CD4-positive, alpha-beta T cell (primary cell): ENCODE results near the gene TMCC3. TPM values are rescaled to one million over a fixed set of nuclear protein-coding genes. Genes with fewer than 3 reads are reported as not detected.

ENCODE experiments used
- ATAC-seq: fragments of 200-7000 bp; cut with Tn5 transposase; one replicate; pipeline ENCODE4 v1.10.0; 2022; ENCODE audit warnings: mild to moderate bottlenecking; ENCODE audit not compliant: poor library complexity
- CTCF ChIA-PET: fragments of 350-600 bp; sonication (Branson Sonifier 250); formaldehyde crosslinking; loops from one replicate; lab custom pipeline; 2021; ENCODE audit warnings: antibody characterized with exemption, inconsistent platforms; lab: Charles Lee
- POLR2A ChIA-PET: fragments of 350-600 bp; sonication (Branson Sonifier 250); formaldehyde crosslinking; loops from one replicate; lab custom pipeline; 2021; ENCODE audit warnings: antibody characterized with exemption, inconsistent platforms; lab: Charles Lee
- DNase-seq, 14 experiments: peaks; one replicate each; pipeline ENCODE4 v3.0.0-alpha.2; 2013 to 2020; ENCODE audit warnings: mixed read lengths in 2 of 14
- H3K27ac ChIP-seq, 2 donors: one replicate each; pipeline versions ENCODE4 v1.5.1 to v1.7.0; 2013; ENCODE audit warnings: low read length in 2 of 2, low read depth in 1 of 2, mild to moderate bottlenecking in 1 of 2
- H3K27me3 ChIP-seq, 2 experiments: 1 replicate in 1 of 2; 2 replicates in 1 of 2; pipeline versions ENCODE4 v1.6.1 to v1.7.0; 2013; ENCODE audit warnings: low read length in 2 of 2, control low read depth in 1 of 2, mild to moderate bottlenecking in 1 of 2, moderate library complexity in 1 of 2; ENCODE audit not compliant: insufficient read depth in 2 of 2, control insufficient read depth in 1 of 2
- H3K36me3 ChIP-seq: one replicate; pipeline ENCODE4 v1.6.1; 2013; ENCODE audit warnings: low read length, control low read depth; ENCODE audit not compliant: insufficient read depth
- H3K4me1 ChIP-seq: one replicate; pipeline ENCODE4 v1.6.1; 2013; ENCODE audit warnings: low read length, control low read depth; ENCODE audit not compliant: insufficient read depth
- H3K4me3 ChIP-seq: one replicate; pipeline ENCODE4 v1.5.1; 2013; ENCODE audit warnings: mild to moderate bottlenecking, low read length, moderate library complexity
- H3K9me3 ChIP-seq, 2 experiments: 1 replicate in 1 of 2; 2 replicates in 1 of 2; pipeline versions ENCODE4 v1.6.1 to v1.7.0; 2013; ENCODE audit warnings: low read length in 2 of 2, mild to moderate bottlenecking in 2 of 2, control low read depth in 1 of 2, moderate library complexity in 1 of 2; ENCODE audit not compliant: control insufficient read depth in 1 of 2, insufficient read depth in 1 of 2
- H3K27ac Mint-ChIP-seq: one replicate; pipeline ENCODE4 v1.8.0; 2020; ENCODE audit warnings: mixed read lengths
- H3K27me3 Mint-ChIP-seq: one replicate; pipeline ENCODE4 v1.8.0; 2021; ENCODE audit warnings: mixed read lengths
- H3K36me3 Mint-ChIP-seq: one replicate; pipeline ENCODE4 v1.8.0; 2021; ENCODE audit warnings: low read depth, mixed read lengths
- H3K4me1 Mint-ChIP-seq: one replicate; pipeline ENCODE4 v1.8.0; 2021; ENCODE audit warnings: low read depth, mixed read lengths
- H3K4me3 Mint-ChIP-seq: one replicate; pipeline ENCODE4 v1.8.0; 2020; ENCODE audit warnings: mild to moderate bottlenecking, mixed read lengths
- H3K9me3 Mint-ChIP-seq: one replicate; pipeline ENCODE4 v1.8.0; 2020; ENCODE audit warnings: mixed read lengths
- intact Hi-C, 2 experiments: fragments of 100-400 bp; cut with DNase I in 1 of 2; cut with micrococcal nuclease in 1 of 2; formaldehyde crosslinking; loops; one replicate each; pipeline versions ENCODE4 v1.15.1 to v1.9.0; 2023 to 2025; cut with DNase I, micrococcal nuclease
- total RNA-seq, 174 experiments: library from RNA in 2 of 174; stranded (reverse) in 2 of 174; gene quantifications; one replicate each; pipeline ENCODE4 v1.2.3 and lab custom pipeline; 2021 to 2026
- TF ChIP-seq, protein P1 (sequence below): fragments of 200-600 bp; IDR thresholded peaks from one replicate; pipeline ENCODE4 v1.8.0; 2022; ENCODE audit warnings: antibody characterized with exemption, mild to moderate bottlenecking

Gene TMCC3
- total RNA-seq, 2 experiments from 2014 or later: 0.78 to 1.3 TPM

DNA sequence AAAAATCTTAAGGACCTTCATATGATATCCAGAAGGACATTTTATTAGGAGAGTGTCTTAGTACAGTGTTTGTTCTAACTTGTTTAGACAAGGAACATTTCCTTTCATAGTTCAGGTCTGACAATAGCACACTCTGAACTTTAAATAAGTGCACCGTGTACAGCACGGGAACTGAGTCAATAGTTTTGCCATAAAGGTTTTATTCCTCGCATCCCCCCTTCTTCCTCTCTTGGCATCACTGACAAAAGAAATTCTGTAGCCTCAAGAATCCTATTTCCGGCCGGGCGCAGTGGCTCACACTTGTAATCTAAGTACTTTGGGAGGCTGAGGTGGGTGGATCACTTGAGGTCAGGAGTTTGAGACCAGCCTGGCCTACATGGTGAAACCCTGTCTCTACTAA lies 58.3 kb downstream of the TMCC3 start:
- ATAC-seq (no peak), DNase-seq (no peak)
- H3K4me3 ChIP-seq: no peak overlapping the region
- H3K4me1 ChIP-seq: no peaks in the 10 kb centered on the region
- H3K27ac ChIP-seq: no peak overlapping the region
- H3K27me3 ChIP-seq: no peaks in the 10 kb centered on the region
- Mint-ChIP-seq H3K27ac (no peak overlapping the region), H3K4me1 (no peaks in the 10 kb centered on the region), H3K4me3 (no peak overlapping the region), H3K9me3 (no peaks in the 10 kb centered on the region), H3K36me3 (no peaks in the 10 kb centered on the region), H3K27me3 (no peaks in the 10 kb centered on the region)
- ChIA-PET POLR2A (no interaction called here), CTCF (no interaction called here)
- no peaks in the 10 kb centered on the region for H3K9me3 ChIP-seq
- TF ChIP-seq, protein P1, sequence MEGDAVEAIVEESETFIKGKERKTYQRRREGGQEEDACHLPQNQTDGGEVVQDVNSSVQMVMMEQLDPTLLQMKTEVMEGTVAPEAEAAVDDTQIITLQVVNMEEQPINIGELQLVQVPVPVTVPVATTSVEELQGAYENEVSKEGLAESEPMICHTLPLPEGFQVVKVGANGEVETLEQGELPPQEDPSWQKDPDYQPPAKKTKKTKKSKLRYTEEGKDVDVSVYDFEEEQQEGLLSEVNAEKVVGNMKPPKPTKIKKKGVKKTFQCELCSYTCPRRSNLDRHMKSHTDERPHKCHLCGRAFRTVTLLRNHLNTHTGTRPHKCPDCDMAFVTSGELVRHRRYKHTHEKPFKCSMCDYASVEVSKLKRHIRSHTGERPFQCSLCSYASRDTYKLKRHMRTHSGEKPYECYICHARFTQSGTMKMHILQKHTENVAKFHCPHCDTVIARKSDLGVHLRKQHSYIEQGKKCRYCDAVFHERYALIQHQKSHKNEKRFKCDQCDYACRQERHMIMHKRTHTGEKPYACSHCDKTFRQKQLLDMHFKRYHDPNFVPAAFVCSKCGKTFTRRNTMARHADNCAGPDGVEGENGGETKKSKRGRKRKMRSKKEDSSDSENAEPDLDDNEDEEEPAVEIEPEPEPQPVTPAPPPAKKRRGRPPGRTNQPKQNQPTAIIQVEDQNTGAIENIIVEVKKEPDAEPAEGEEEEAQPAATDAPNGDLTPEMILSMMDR: no peak
- intact Hi-C loops: no loop called here
- H3K36me3 ChIP-seq: no peaks in the 10 kb centered on the region

DNA sequence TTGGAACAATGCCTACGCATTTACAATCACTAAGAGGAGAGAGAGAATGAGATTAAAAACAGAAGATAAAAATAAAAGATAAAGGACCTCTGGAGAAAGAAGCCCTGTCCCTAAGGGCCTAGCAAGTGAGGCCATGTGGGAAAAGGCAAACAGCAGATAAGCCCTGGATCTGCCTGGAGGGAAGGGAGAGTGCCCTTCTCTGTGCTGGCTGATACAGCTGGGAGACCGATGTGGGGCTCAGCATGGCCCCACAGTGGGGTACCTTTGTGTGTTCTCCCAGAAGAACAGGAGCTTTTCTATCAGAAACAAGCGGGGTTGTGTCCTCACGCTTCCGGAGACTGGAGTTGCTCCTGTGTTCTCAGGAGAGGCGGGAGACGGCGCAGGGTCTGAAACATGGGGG lies 59.9 kb downstream of the TMCC3 start:
- Mint-ChIP-seq H3K36me3 (no peaks in the 10 kb centered on the region), H3K4me1 (no peaks in the 10 kb centered on the region), H3K9me3 (no peaks in the 10 kb centered on the region), H3K27me3 (no peaks in the 10 kb centered on the region), H3K27ac (no peak overlapping the region), H3K4me3 (no peak overlapping the region)
- no peaks in the 10 kb centered on the region for H3K9me3 ChIP-seq
- H3K27me3 ChIP-seq: no peaks in the 10 kb centered on the region
- no peaks in the 10 kb centered on the region for H3K36me3 ChIP-seq
- intact Hi-C loops: no loop called here
- ChIA-PET POLR2A (no interaction called here), CTCF (no interaction called here)
- no peak overlapping the region for H3K27ac ChIP-seq
- DNase-seq (no peak), ATAC-seq (no peak)
- TF ChIP-seq, protein P1: no peak
- no peak overlapping the region for H3K4me3 ChIP-seq
- no peaks in the 10 kb centered on the region for H3K4me1 ChIP-seq

DNA sequence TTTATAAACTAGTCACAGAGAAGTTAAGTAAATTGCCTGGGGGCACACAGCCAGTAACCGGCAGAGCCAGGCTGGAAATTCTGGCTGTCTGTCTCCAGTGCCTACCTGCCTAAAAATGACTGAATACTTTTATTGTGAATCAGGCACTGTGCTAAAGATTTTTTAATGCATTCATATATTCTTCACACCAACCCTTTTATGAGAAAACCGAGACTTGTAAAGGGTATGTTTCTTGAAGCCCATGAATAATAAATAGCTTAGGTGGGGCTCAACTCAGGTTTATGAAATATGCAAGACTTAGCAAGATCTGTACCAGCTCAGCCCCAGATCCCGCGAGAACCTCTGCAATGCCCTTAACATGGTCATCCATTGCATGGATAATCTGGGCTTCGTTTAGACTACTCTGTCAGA lies 60.8 kb downstream of the TMCC3 start:
- ChIA-PET POLR2A (no interaction called here), CTCF (no interaction called here)
- TF ChIP-seq, protein P1: no peak
- Histone ChIP-seq H3K4me1 (no peaks in the 10 kb centered on the region), H3K9me3 (no peaks in the 10 kb centered on the region), H3K4me3 (no peak overlapping the region), H3K27ac (no peak overlapping the region), H3K27me3 (no peaks in the 10 kb centered on the region), H3K36me3 (no peaks in the 10 kb centered on the region)
- no peak overlapping the region for H3K4me3 Mint-ChIP-seq
- H3K4me1 Mint-ChIP-seq: no peaks in the 10 kb centered on the region
- H3K36me3 Mint-ChIP-seq: no peaks in the 10 kb centered on the region
- no peak for ATAC-seq
- no peak overlapping the region for H3K27ac Mint-ChIP-seq
- H3K27me3 Mint-ChIP-seq: no peaks in the 10 kb centered on the region
- DNase-seq: no peak
- no peaks in the 10 kb centered on the region for H3K9me3 Mint-ChIP-seq
- intact Hi-C loops: no loop called here
